SK-N-SH treated with all-trans-retinoic acid at 6 μM for 48 hours (cell line): ENCODE data around the gene FMN1.

Experiments
- ATAC-seq: fragments of 200-7000 bp; cut with Tn5 transposase; 3 replicates; pipeline ENCODE4 v1.9.1; 2020; ENCODE audit warnings: mild to moderate bottlenecking, moderate library complexity
- ARNTL ChIP-seq: fragments of 450-650 bp; formaldehyde crosslinking; IDR thresholded peaks from 2 replicates; pipeline ENCODE4 v1.5.0; 2020; ENCODE audit warnings: low read depth, mild to moderate bottlenecking, moderate library complexity, borderline replicate concordance
- BACH2 ChIP-seq: fragments of 250-450 bp; sonication (Bioruptor Pico); IDR thresholded peaks from 2 replicates; pipeline ENCODE4 v1.9.0; 2021; ENCODE audit warnings: mild to moderate bottlenecking, borderline replicate concordance
- CREB5 ChIP-seq: fragments of 250-450 bp; sonication (Bioruptor Pico); IDR thresholded peaks from 2 replicates; pipeline ENCODE4 v1.5.1; 2020; ENCODE audit warnings: low read depth, mild to moderate bottlenecking, moderate library complexity
- ESRRG ChIP-seq: fragments of 250-450 bp; sonication (Bioruptor Pico); IDR thresholded peaks from 2 replicates; pipeline ENCODE4 v1.6.1; 2021; ENCODE audit warnings: mild to moderate bottlenecking
- OSR1 ChIP-seq: fragments of 250-450 bp; sonication (Bioruptor Pico); IDR thresholded peaks from 2 replicates; pipeline ENCODE4 v1.8.0; 2022; ENCODE audit warnings: moderate library complexity, mild to moderate bottlenecking, inconsistent platforms
- POU6F1 ChIP-seq: fragments of 250-450 bp; sonication (Bioruptor Pico); IDR thresholded peaks from 2 replicates; pipeline ENCODE4 v1.8.0; 2021; ENCODE audit warnings: low read depth, mild to moderate bottlenecking, moderate library complexity, borderline replicate concordance
- RARB ChIP-seq: fragments of 250-450 bp; sonication (Bioruptor Pico); IDR thresholded peaks from 2 replicates; pipeline ENCODE4 v1.8.0; 2021; ENCODE audit warnings: mild to moderate bottlenecking, moderate library complexity
- TCF4 ChIP-seq: fragments of 250-450 bp; sonication (Bioruptor Pico); IDR thresholded peaks from 2 replicates; pipeline ENCODE4 v1.8.0; 2021; ENCODE audit warnings: mild to moderate bottlenecking, moderate library complexity, borderline replicate concordance
- TSHZ2 ChIP-seq: fragments of 250-450 bp; sonication (Bioruptor Pico); IDR thresholded peaks from 2 replicates; pipeline ENCODE4 v1.5.0; 2020; ENCODE audit warnings: mild to moderate bottlenecking, moderate library complexity
- ZFP3 ChIP-seq: fragments of 250-450 bp; sonication (Bioruptor Pico); IDR thresholded peaks from 2 replicates; pipeline ENCODE4 v1.5.0; 2020; ENCODE audit warnings: mild to moderate bottlenecking, moderate library complexity
- ZFP30 ChIP-seq: fragments of 450-650 bp; formaldehyde crosslinking; IDR thresholded peaks from 2 replicates; pipeline ENCODE4 v1.5.0; 2022; ENCODE audit warnings: mild to moderate bottlenecking, moderate library complexity
- ZNF565 ChIP-seq: fragments of 450-650 bp; formaldehyde crosslinking; conservative IDR thresholded peaks from 2 replicates; pipeline ENCODE4 v1.5.0; 2020; ENCODE audit warnings: low read depth, mild to moderate bottlenecking, moderate library complexity
- ZNF70 ChIP-seq: fragments of 450-650 bp; formaldehyde crosslinking; IDR thresholded peaks from 2 replicates; pipeline ENCODE4 v1.5.0; 2020; ENCODE audit warnings: mild to moderate bottlenecking, moderate library complexity
- ZNF8 ChIP-seq: fragments of 450-650 bp; formaldehyde crosslinking; IDR thresholded peaks from 2 replicates; pipeline ENCODE4 v1.5.0; 2020; ENCODE audit warnings: mild to moderate bottlenecking, moderate library complexity
- TF ChIP-seq, protein P1 (sequence below): fragments of 250-450 bp; sonication (Bioruptor Pico); IDR thresholded peaks from 2 replicates; pipeline ENCODE4 v1.5.1; 2021; ENCODE audit warnings: mild to moderate bottlenecking, moderate library complexity

FMN1 gene, protein sequence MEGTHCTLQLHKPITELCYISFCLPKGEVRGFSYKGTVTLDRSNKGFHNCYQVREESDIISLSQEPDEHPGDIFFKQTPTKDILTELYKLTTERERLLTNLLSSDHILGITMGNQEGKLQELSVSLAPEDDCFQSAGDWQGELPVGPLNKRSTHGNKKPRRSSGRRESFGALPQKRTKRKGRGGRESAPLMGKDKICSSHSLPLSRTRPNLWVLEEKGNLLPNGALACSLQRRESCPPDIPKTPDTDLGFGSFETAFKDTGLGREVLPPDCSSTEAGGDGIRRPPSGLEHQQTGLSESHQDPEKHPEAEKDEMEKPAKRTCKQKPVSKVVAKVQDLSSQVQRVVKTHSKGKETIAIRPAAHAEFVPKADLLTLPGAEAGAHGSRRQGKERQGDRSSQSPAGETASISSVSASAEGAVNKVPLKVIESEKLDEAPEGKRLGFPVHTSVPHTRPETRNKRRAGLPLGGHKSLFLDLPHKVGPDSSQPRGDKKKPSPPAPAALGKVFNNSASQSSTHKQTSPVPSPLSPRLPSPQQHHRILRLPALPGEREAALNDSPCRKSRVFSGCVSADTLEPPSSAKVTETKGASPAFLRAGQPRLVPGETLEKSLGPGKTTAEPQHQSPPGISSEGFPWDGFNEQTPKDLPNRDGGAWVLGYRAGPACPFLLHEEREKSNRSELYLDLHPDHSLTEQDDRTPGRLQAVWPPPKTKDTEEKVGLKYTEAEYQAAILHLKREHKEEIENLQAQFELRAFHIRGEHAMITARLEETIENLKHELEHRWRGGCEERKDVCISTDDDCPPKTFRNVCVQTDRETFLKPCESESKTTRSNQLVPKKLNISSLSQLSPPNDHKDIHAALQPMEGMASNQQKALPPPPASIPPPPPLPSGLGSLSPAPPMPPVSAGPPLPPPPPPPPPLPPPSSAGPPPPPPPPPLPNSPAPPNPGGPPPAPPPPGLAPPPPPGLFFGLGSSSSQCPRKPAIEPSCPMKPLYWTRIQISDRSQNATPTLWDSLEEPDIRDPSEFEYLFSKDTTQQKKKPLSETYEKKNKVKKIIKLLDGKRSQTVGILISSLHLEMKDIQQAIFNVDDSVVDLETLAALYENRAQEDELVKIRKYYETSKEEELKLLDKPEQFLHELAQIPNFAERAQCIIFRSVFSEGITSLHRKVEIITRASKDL (N-terminal part only)

DNA sequence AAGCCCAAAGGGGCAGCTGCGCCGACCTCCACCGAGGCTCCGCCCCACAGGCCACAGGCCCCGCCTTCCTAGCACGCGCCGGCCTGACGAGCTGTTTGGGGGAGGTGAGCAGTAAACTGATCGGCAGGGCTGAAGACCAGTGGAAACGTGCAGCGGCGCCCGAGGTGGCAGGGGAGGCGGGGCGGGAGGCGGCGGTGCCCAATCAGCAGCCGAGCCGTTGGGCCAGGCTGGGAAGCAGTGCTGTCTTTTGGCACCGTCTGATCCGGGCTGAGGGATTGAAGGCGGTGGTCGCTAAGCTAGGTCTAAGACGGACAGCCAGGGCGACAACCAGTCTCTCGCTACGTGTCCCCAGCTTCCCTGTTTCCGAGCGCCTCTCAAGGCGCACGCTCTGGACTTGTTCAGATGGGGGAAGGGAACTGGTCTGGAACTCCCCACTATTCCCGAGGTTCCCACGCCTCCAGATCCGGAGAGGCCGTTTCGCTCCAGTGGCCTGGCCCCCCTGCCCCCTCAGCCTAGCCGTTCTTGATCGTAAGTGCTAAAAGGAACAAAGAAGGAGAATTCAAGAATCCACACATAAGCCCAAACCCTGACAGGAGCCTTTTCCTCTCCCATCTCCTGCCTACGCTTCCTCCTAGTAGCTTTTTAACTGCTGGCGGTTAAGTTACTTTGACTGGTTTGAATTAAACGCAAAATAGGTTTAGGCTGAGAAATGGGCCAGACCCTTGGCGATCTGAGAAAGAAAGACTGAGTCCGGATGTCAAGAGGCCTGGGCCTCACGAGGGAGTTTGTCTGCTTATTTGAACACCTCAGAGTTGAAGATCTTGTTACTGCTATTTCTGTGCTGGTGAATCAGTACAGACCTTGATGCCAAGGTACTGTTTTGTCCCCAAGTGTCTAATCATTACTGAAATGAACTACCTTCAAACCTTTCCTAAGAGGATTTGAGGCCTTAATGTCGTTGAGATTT, at the start of gene FMN1:
FMN1 (minus strand) TSS at position 11 of the 967 bp plus-strand sequence. CDS start 39,800 bp downstream, outside the sequence.
- peak; percentile 99 for ATAC-seq
- TF ChIP-seq ESRRG (CRISPR knock-in tag) (no peak), CREB5 (CRISPR knock-in tag) (no peak), ZFP3 (no peak), POU6F1 (no peak), TCF4 (CRISPR knock-in tag) (no peak)

DNA sequence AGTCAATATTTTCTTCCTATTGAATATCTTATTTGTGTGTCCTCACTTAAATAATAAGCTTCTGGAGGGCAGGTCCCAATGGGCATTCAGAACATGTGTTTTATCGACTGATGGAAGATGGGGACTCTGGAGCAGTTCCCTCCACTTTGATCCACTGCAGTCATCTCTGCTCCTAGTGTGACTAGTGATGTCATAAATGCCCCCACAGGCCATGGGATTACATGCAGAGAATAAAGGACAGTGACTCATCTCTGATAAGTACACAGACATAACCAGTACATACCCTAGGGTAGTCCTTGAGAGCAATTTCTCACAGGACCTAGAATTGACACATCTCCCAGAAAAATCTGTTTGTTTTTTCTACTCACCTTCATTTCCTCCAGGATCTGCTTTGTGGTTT, 49.4 kb upstream of the FMN1 start:
- ATAC-seq: peak; percentile 43
- no peak for TF ChIP-seq BACH2 (CRISPR knock-in tag)
- no peak for TF ChIP-seq OSR1 (CRISPR knock-in tag)
- TF ChIP-seq CREB5 (CRISPR knock-in tag): no peak
- no peak for TF ChIP-seq ESRRG (CRISPR knock-in tag)
- TF ChIP-seq, protein P1, sequence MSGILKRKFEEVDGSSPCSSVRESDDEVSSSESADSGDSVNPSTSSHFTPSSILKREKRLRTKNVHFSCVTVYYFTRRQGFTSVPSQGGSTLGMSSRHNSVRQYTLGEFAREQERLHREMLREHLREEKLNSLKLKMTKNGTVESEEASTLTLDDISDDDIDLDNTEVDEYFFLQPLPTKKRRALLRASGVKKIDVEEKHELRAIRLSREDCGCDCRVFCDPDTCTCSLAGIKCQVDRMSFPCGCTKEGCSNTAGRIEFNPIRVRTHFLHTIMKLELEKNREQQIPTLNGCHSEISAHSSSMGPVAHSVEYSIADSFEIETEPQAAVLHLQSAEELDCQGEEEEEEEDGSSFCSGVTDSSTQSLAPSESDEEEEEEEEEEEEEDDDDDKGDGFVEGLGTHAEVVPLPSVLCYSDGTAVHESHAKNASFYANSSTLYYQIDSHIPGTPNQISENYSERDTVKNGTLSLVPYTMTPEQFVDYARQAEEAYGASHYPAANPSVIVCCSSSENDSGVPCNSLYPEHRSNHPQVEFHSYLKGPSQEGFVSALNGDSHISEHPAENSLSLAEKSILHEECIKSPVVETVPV: no peak
- TF ChIP-seq TCF4 (CRISPR knock-in tag): no peak
- no peak for TF ChIP-seq ARNTL (CRISPR knock-in tag)
- no peak for TF ChIP-seq RARB (CRISPR knock-in tag)
- no peak for TF ChIP-seq TSHZ2 (CRISPR knock-in tag)
- no peak for TF ChIP-seq ZNF565 (CRISPR knock-in tag)

GRCh38 chr15:33243393-33243792, 48.9 kb upstream of the FMN1 start:
- peak; percentile 52 for ATAC-seq
- TF ChIP-seq BACH2 (CRISPR knock-in tag) (no peak), OSR1 (CRISPR knock-in tag) (no peak), ZNF70 (CRISPR knock-in tag) (no peak), ZFP3 (no peak), ARNTL (CRISPR knock-in tag) (no peak), ZNF8 (no peak), POU6F1 (no peak), ZFP30 (CRISPR knock-in tag) (no peak), ESRRG (CRISPR knock-in tag) (no peak)
- TF ChIP-seq, protein P1: no peak
